GF-D8 (cell line): ENCODE data around the gene C1orf115.
"Not testable (repeated sequence)": the region's sequence is repeated elsewhere in the genome, so short reads cannot be mapped to it uniquely, and the experiment has no call there.

Experiments used
- DNase-seq: peaks from one replicate; lab custom pipeline; 2025; lab: John Stamatoyannopoulos, UW

The C1orf115 gene, protein sequence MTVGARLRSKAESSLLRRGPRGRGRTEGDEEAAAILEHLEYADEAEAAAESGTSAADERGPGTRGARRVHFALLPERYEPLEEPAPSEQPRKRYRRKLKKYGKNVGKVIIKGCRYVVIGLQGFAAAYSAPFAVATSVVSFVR

DNA sequence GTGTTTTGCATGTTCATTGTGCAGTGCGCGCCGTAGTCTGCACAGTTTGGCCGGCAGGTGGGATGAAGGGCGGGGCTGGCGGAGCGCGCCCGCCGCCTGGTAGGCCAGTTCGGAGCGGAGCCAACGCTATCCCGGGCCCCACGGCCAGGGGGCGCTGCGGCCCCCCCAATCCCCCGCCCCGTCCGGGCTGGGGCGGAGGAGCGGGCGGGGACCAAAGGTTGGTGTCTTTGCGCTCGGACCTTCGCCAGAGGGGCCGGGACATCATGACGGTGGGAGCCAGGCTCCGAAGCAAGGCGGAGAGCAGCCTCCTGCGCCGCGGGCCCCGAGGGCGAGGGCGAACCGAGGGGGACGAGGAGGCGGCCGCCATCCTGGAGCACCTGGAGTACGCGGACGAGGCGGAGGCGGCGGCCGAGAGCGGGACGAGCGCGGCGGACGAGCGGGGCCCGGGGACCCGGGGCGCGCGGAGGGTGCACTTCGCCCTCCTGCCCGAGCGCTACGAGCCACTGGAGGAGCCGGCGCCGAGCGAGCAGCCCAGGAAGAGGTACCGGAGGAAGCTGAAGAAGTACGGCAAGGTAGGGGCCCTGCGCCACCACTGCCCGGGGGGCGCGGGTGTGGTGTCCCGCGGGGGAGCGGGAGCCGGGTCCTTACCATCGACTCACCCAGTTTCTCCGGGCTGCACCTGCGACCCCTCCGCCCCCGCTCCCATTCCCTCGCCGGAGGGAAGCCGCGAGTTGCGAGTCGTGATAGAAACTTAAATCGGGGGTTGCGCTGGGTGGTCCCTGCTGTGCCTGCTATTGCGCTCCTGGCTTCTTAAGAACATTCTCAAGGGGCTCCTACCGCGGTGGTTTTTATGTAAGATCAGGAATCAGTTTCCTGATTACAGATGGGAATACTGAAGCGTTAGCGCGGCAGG is at the start of gene C1orf115:
Gene C1orf115 (plus strand): TSS at position 224 of the 913 bp plus-strand sequence. CDS start 40 bp downstream, at position 264.
- no peak for DNase-seq

DNA sequence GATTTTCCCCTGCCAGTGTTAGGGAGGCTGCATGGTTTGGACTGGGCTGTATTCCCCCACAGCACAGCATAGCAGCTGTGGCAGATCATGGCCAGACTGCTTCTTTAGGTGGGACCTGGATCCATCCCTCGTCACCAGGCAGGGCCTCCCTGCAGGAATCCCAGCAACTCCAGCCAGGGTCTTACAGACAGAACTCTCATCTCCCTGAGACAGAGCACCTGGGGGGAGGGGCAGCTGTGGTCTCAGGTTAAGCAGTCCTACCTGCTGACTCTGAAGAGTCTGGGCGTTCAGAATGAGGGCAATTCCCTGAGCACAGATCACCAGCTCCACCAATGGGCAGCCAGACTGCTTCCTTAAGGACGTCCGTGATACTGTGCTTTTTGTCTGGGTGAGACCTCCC is 47.9 kb upstream of the C1orf115 start:
- DNase-seq: no peak

DNA sequence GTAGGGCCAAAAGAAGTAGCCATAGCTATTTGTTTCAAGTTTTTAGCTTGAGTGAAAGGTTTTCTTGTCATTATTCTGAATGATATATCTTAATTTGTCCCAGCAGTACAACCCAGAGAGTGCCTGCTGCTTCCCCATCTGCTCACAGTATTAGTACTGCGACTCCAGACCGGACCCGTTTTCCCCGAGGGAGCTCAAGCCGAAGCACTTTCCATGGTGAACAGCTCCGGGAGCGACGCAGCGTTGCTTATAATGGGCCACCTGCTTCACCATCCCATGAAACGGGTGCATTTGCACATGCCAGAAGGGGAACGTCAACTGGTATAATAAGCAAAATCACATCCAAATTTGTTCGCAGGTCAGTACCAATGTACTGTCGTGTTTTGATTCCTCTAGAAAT is 37.2 kb upstream of the C1orf115 start:
- DNase-seq: no peak

DNA sequence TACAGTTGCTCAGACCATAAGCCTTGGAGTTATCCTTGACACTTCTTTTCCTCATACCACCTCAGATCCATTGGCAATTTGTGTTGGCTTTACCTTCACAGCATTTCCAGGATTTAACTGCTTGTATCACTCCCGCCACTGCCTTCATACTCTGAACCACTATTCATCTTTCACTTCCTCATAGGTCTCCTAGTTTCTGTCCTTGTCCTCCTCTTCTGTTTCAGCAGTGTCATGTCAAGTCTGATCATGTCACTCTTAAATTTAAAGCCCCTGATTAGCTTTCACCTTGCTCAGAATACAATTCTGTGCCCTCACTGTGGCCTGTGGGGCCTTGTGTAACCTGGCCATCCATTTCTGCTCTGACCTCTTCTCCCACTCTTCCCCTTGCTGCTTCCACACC is 34.7 kb upstream of the C1orf115 start:
- no peak for DNase-seq

DNA sequence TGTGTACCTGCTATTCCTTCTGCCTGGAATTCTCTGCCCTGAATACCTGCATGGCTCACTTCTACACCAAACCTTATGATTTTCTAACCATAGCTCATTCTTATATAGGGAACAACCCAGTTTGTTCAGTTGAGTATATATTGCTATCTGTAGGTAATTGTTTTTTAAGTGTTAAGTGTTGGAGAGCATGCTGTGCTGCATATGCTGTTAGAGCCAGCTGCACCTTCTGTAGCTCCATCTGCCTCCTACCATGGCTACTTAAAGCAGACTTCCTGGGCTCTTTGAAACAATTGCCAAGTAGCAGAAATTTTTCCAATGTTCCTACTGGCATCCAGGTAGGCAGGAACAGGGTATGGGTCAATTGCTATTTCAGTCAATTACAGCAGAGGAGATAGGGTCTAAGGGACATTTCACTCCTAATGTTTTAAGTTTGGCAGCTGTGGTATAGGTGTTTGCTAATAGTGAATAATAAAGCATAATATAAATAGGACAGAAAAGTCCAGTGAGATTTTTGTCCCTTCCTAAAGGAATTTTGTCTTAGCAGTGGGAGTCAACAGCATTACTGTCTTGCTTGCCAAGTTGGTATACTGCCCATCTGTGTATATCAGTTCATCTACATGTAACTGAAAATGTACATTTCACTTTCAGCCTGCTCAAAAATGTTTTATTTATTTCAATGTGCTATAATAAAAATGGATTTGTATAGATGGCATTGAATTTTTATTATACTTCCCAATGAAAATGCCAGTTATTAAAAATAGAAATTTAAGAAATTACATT is 34.0 kb upstream of the C1orf115 start:
- no peak for DNase-seq

DNA sequence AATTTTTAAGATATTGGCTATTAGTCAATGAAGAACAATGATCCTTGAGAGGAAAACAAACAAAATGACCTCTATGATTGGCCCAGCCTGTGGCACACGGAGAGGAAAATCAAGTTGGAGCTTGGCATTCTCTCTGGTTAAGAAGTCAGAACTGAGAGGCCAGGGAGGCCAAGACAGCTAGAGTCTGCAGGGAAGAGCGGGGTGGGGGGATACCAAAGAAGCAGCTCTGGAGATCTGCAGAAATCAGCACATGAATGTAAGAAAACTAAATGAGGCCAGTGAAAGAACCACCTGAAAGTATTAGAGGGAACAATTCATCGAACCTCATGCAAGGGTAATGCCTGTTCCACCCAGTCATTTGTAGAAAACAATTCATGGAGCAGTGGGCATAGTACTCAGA is 23.8 kb upstream of the C1orf115 start:
- DNase-seq: no peak

DNA sequence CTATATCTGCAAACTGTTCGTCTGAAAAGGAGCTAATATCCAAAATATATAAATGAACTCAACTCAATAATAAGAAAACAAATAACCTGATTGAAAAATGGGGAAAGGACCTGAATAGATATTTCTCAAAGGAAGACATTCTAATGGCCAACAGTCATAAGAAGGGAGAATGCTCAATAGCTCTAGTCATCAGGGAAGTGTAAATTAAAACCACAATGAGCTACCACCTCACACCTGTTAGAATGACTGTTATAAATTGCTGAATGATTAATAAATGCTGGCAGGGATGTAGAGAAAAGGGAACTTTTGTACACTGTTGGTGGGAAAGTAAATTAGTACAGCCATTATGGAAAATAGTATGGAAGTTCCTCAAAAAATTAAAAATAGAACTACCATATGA is 21.2 kb upstream of the C1orf115 start:
- no peak for DNase-seq

DNA sequence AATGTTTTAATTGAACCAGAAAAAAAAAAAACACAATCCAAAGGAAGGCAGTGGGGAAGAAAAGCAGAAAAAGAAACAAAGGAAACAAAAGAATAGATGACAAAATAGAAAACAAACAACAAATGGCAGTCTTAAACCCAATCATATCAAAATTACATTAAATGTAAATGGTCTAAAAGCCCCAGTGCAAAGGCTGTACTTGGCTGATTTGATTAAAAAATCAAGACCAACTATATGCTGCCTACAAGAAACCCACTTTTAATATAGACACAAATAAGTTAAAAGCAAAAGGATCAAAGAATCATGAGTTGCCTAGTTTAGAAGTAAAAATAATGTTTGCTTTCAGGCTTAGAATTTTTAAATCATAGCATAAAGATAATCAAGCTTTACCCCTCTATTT is 19.8 kb upstream of the C1orf115 start:
- no peak for DNase-seq

DNA sequence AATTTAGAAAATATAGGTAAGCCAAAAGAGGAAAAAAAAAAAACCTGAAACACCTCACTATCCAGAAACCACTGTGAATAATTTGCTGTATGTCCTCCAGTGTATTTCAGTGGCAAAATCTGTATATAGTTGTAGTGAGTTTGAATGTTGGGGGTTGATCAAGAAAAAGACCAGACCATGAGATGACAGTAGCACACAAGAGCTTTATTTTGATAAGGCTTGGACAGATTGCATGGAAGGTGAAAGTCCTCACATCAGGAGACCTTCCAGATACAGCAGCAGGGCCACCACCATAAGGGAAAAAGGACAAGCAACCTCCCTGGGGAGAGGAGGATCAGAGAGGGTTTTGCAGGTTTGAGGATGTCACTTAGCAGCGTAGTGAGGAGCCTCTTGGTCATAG is 16.2 kb upstream of the C1orf115 start:
- no peak for DNase-seq

DNA sequence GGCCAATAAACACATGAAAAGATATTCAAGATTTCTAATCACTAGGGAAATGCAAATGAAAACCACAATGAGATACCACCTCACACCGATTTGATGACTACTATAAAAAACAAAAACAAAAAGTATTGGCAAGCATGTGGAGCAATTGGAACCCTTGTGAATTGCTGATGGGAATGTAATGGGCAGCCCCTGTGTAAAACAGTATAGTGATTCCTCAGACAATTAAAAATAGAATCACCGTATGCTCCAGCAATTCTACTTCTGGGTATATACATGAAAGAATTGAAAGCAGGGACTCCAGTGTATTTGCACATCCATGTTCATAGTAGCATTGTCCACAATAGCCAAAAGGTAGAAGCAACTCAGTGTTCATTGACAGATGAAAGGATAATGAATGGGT is 12.9 kb upstream of the C1orf115 start:
- no peak for DNase-seq

DNA sequence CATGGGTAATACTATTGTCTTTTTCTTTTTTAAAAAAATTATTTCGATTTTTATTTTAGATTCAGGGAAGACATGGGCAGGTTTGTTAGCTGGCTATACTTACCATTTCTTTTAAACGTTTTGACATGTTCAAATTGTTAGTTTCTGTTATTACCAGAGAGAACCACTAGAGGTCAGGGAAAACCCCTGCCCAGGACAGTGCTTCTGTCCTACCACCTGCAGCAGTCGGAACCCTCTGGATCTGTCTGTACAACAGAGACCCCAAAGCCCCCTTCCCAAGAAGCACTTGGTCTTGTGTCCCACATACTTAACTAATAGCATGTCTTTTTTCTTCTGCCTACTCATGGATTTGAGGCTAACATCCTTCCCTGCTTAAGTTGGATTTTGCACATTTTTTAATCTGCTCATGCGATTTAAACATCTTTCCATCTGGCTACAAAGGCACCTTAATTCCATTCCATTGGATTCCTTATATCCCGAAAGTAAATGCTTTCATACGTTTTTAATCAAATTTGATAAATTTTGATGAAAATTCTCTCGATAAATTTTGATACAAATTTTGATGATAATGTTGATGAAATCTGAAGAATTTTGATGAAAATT is 10.0 kb upstream of the C1orf115 start:
- DNase-seq: no peak

DNA sequence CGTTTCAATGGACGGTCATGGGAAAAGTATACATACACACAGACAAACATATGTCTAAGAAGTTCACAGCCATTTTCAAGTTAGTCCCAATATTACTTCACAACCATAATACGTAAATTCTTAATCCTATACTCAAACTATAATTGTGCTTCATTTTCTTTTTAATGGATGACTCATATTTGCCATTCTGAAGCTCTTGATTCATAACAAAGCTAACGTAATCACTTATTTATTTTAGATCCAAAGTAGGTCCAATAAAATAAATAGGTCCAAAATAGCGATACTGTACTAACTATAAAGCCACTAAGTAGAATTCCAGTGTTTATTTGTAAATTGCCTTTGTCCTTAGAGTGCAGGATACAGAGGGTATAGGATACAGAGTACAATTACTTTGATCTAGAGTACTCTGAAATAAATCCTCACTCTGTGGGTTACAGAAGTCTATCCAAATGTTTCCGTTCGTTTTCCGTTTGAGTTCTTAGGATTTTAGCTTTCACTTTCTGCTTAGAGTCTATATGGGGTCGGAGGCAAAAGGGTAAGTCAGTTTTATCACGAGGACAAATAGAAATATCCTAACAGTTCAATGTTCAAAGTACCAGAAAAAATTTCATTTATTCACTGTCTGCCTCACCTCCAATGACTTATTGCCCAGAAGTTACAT is 8.8 kb upstream of the C1orf115 start:
- no peak for DNase-seq

DNA sequence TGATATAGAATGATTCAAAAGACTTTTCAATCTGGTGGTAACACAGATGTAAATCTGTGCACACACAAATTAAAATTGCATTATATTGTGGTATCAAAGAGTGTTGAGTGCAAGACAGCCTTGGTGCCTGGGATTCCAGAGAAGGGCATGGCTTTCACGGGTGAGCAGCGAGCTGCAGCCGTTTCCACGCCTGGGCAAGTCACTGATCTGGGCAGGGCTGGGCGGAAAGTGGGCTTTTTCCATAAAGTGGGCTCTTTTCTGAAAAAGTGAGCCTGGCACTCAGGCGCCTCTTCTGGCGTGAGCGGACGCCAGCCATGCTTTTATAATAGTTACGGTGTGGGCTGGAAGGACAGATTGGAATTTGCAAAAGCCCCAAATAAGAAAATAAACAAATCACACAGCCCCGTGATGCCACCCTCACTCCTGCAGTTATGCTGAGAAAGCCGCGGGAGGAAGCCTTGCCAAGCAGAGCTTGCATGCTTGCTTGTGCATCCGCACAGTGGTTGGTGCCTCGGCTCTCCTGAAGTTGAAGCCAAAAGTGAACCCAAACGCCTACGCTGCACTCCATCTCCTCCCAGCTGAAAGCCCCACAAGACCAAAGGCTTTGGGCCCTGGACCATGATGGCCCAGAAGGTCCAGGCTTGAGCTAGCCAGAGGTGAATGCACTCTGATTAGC is 7.1 kb upstream of the C1orf115 start:
- DNase-seq: no peak

DNA sequence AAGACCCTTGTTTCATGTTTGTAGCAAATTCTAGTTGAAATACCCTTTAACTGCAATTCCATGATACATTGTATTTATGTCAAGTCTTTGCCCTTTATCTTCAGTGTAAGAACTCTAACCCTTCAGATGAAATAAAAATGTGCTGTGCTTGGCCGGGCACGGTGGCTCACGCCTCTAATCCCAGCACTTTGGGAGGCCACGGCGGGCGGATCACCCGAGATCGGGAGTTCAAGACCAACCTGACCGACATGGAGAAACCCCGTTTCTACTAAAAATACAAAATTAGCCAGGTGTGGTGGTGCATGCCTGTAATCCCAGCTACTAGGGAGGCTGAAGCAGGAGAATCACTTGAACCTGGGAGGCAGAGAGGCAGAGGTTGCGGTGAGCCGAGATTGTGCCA is 6.4 kb upstream of the C1orf115 start:
- DNase-seq: not testable (repeated sequence)

DNA sequence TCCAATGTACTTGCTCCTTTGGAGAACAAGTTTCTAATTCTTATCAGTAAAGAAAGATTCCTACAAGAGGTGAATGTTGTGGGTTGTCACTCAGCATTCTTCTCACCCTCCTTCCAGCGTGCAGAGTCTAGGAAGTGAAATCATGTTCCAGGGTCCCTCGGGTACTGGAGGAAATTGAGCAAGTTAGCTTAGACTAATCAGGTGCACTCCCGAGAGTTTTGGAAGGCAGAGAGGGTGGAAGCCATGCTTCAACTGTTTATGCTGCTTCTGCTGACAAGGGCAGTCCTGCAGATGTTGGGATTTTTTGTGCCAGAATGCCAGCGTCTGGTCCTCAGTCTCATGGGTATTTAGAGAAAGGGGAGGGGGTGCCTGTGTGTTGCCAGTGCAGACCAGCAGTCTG is 5.3 kb upstream of the C1orf115 start:
- DNase-seq: no peak

DNA sequence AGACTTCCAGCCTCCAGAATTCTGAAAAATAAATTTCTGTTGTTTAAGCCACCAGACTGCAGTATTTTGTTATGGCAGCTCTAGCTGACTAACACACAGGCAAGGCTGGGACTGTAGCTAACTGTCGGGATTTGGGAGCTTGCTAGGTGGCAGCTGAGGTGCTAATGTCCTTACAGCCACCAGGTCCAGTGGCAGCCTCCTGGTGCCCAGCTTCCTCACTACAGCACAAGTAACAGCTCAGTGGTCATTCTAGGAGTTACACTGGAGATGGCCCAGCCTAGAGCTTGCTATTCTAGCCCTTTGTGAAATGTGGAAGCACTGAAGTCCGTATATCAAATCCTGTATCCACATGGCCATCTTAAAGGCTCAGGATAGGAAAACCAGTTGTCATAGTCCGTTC is 4.3 kb upstream of the C1orf115 start:
- DNase-seq: no peak

DNA sequence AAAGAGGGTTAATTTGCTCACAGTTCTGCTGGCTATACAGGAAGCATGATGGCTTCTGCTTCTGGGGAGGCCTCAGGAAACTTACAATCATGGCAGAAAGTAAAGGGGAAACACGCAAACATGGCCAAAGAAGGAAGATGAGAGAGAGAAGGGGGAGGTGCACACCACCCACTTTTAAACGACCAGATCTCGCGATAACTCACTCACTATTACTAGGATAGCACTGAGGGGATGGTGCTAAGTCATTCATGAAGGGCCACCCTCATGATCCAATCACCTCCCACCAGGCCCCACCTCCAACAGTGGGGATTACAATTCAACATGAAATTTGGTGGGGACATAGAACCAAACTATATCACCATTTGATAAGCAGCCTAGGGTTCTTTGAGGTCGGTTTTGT is 2.4 kb upstream of the C1orf115 start:
- DNase-seq: no peak

DNA sequence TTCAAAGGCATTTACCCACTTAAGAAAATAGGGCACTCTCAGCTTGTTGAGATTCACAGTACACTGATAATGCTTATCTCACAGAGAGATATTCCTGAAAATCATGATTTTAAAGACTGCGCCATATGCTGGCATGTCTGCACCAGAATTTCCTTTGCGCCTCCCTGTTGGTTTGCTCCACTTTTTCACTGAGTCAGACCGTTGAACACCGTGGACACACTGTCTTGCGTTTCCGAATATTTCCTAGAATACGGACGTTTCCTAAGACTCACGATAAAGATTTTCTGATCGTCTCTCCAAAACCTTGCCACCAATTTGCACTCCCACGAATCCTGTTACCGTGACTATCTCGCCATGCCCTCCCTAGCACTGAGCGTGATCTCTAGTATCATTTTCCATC is 497 bp upstream of the C1orf115 start:
- no peak for DNase-seq

DNA sequence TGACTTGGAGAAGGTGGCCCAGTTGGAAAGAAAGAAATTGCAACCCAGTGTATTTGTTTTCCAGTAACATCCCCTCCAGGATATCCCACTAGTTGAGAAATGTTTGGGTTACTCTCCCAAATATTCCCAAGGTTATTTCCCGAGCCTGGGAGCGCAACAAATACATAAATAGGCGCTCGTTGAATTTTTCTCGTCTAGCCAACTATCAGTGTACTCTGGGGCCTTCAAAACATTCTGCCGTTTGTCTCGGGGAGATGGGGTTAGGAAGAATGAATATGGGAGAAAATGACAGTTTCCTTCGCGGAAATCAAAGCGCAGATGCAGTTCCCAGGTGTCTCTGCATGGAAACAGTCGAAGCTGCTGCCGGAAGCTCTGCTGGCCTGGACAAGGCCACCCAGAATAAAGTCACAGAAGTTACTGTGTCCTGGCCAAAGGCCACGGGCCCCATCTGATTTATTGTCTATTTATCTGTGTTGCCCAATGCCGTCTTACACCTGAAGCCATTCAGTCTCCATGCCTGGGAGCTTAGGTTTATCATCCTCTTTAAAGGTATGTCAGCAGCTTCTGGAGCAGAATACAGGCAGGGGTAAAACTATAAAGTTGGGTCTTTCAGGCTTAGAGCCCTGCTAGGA is 1.0 kb downstream of the C1orf115 start:
- no peak for DNase-seq

DNA sequence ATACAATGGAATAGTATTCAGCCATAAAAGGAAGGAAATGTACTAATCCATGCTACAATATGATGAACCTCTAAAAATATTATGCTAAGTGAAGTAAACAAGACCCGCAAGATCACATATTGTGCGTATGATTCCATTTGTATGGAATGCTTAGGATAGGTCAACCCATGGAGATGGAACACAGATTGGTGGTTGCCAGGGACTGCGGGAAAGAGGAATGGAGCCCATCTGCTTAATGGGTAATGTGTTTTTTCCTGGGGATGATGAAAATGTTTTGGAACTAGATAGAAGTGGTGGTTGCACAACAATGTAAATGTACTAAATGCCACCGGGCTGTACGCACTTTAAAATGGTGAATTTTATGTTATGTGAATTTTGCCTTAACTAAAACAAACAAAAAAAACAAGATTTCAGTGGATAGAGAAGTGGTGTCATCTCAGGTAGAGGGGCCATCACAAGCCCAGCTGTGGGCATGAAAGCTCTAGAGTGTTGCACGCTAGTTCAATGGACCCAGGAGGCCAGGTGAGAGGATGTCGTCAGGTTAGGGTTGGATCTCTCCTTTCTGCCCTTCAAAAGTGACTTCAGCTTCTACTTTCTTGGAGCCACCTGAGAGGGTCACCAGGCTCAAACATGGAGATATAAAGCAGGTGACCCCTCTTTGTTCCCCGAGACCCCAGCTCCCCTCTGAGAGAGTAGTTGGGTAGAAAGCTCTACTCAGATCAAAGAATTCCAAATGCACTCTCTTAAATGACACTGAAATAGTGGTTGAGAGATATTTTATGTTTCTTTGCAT is 2.5 kb downstream of the C1orf115 start:
- no peak for DNase-seq
